KMS-11 (cell line): ENCODE measurements around the gene COPZ1.

ENCODE experiments used
- H2AFZ ChIP-seq: fragments of 200-600 bp; sonication (generic); 2 replicates; pipeline ENCODE4 v1.6.1; 2016; ENCODE audit warnings: antibody characterized with exemption, mixed run types, low read depth
- H3K27ac ChIP-seq: fragments of 200-600 bp; sonication (generic); 2 replicates; pipeline ENCODE4 v1.6.1; 2016; ENCODE audit warnings: mild to moderate bottlenecking, mixed run types
- H3K27me3 ChIP-seq: fragments of 200-600 bp; sonication (generic); 2 replicates; pipeline ENCODE4 v1.6.1; 2017; ENCODE audit warnings: mild to moderate bottlenecking, low read depth, mixed run types, moderate library complexity; ENCODE audit not compliant: insufficient read depth
- H3K36me3 ChIP-seq: fragments of 200-600 bp; sonication (generic); 2 replicates; pipeline ENCODE4 v1.6.1; 2017; ENCODE audit warnings: mild to moderate bottlenecking, mixed run types; ENCODE audit not compliant: insufficient read depth
- H3K4me1 ChIP-seq: fragments of 200-600 bp; sonication (generic); 2 replicates; pipeline ENCODE4 v1.6.1; 2016; ENCODE audit warnings: mild to moderate bottlenecking, low read depth, mixed run types; ENCODE audit not compliant: poor library complexity, severe bottlenecking
- H3K4me2 ChIP-seq: fragments of 200-600 bp; sonication (generic); 2 replicates; pipeline ENCODE4 v1.7.0; 2016; ENCODE audit warnings: mild to moderate bottlenecking, mixed run types
- H3K4me3 ChIP-seq: fragments of 200-600 bp; sonication (generic); IDR thresholded peaks from 2 replicates; pipeline ENCODE4 v1.6.1; 2017; ENCODE audit warnings: low read depth, low read length, mixed read lengths; ENCODE audit not compliant: insufficient read depth
- H3K79me2 ChIP-seq: fragments of 200-600 bp; sonication (generic); 2 replicates; pipeline ENCODE4 v1.6.1; 2016; ENCODE audit warnings: low read depth, mixed run types; ENCODE audit not compliant: insufficient read depth
- H3K9ac ChIP-seq: fragments of 200-600 bp; sonication (generic); 2 replicates; pipeline ENCODE4 v1.6.1; 2016; ENCODE audit warnings: mild to moderate bottlenecking, mixed run types
- H4K20me1 ChIP-seq: fragments of 200-600 bp; sonication (generic); 2 replicates; pipeline ENCODE4 v1.6.1; 2016; ENCODE audit warnings: mild to moderate bottlenecking, mixed run types; ENCODE audit not compliant: insufficient read depth
- CTCF ChIP-seq: fragments of 200-600 bp; sonication (generic); conservative IDR thresholded peaks from 2 replicates; pipeline ENCODE4 v1.6.1; 2017; ENCODE audit warnings: low read depth, mild to moderate bottlenecking, antibody characterized with exemption, low read length, moderate library complexity, mixed read lengths

The COPZ1 gene

DNA sequence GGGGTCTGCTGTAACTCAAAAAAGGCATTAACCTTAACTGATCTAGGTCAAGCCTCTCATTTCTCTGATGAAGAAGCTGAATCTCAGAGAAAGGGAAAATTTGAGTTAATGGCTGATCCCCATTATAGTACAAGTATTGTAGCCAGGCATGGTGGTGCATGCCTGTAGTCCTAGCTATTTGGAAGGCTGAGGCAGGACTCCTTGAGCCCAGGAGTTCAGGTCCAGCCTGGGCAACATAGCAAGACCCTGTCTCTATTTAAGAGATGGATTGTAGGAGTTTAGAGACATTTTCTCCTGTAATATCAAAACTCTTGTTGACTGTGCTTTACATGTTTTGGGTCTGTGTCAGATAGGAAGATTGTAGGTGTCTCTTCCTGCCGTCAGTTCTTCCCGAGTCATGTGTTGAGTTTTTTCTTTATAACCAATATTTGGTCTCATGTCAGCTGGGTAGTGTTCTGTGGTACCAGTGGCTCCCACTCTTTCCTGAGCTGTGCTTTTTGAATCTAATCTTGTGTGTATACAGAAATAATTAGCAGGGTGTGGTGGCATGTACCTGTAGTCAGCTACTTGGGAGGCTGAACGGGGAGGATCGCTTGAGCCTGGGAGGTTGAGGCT is 8.6 kb downstream of the COPZ1 start:
- Histone ChIP-seq H3K4me1 (no peaks in the 10 kb centered on the region), H3K4me3 (no peak overlapping the region), H2AFZ (no peak overlapping the region), H3K27ac (no peak overlapping the region), H3K27me3 (no peaks in the 10 kb centered on the region), H4K20me1 (0 out of 2 replicates have a peak, but pooled peaks cover 4% of the 10 kb centered on the region), H3K79me2 (peaks cover 22% of the 10 kb centered on the region), H3K9ac (no peak overlapping the region), H3K4me2 (no peak overlapping the region), H3K36me3 (no peaks in the 10 kb centered on the region)
- no peak for TF ChIP-seq CTCF

DNA sequence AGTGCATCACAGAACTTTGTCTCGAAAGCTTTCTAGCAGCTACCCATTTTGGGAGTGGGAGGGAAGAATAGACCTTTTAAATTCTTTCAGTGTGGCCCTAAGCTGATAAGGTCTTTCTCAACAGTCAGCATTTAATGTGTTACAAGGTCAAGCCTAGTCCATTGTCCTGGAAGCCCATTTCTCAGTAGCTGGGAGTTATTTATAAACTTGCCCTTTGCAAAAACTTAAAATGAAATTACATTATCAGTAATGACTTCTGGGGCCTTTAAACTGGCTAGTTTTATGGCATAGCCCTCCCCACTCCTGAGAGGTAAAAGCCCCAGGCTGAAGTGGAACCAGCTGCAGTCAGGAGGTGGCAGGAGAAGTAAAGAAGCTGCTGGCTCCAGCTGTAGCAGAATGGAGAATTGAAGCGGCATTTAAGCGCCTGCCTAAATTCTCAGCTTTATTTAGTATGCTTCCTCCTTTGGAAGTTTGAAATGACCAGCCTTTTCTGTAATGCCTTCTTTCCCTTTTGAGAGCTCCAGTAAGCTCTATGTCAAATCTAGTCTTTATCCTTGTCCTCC is 12.4 kb downstream of the COPZ1 start:
- Histone ChIP-seq H3K79me2 (peaks cover 2% of the 10 kb centered on the region; the same call in 1 of the 2 replicates), H3K9ac (no peak overlapping the region), H2AFZ (no peak overlapping the region), H3K4me2 (no peak overlapping the region), H3K4me1 (no peaks in the 10 kb centered on the region), H3K27ac (no peak overlapping the region), H3K36me3 (no peaks in the 10 kb centered on the region; the same call in 1 of the 2 replicates), H3K27me3 (no peaks in the 10 kb centered on the region), H3K4me3 (no peak overlapping the region), H4K20me1 (0 out of 2 replicates have a peak, but pooled peaks cover 4% of the 10 kb centered on the region)
- TF ChIP-seq CTCF, result no peak

- Histone ChIP-seq H3K79me2 (no peaks in the 10 kb centered on the region; the same call in 1 of the 2 replicates), H3K27ac (no peak overlapping the region), H3K27me3 (no peaks in the 10 kb centered on the region), H4K20me1 (0 out of 2 replicates have a peak, but pooled peaks cover 4% of the 10 kb centered on the region), H3K4me1 (no peaks in the 10 kb centered on the region), H3K36me3 (peaks cover 3% of the 10 kb centered on the region; the same call in 1 of the 2 replicates), H3K4me3 (no peak overlapping the region), H2AFZ (no peak overlapping the region), H3K9ac (no peak overlapping the region), H3K4me2 (no peak overlapping the region)
- TF ChIP-seq CTCF, result no peak
These were observed 13.1 kb downstream of the COPZ1 start for GRCh38 chr12:54337854-54338650.

DNA sequence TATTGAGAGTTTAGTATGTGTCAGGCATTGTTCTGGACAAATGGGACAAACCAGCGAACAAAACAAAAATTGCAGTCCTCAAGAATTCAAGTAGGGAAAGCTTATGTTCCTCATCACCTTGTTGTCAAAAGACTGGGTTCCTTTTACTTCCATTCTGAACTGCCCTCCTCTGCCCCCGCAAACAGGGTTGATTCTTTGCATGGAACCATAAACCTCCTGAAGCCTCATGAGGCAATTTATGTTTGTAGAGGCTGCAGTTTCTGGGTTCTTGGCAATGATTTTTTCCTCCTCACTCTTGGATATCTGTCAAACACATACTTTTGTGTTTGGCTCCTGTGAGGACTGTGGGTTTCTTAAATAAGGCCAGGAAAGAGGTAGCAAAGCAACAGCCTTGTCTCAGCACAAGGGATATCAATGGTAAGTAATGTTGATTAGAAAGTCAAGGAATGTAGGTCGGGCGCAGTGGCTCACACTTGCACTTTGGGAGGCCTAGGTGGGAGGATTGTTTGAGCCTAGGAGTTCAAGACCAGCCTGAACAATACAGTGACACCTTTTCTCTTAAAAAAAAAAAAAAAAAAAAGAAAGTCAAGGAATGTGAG is 13.9 kb downstream of the COPZ1 start:
- Histone ChIP-seq H4K20me1 (0 out of 2 replicates have a peak, but pooled peaks cover 4% of the 10 kb centered on the region), H3K79me2 (no peaks in the 10 kb centered on the region; the same call in 1 of the 2 replicates), H3K4me1 (no peaks in the 10 kb centered on the region), H3K4me2 (no peak overlapping the region), H3K4me3 (no peak overlapping the region), H2AFZ (no peak overlapping the region), H3K9ac (no peak overlapping the region), H3K27me3 (no peaks in the 10 kb centered on the region), H3K27ac (no peak overlapping the region), H3K36me3 (peaks cover 7% of the 10 kb centered on the region; the same call in 1 of the 2 replicates)
- TF ChIP-seq CTCF, result no peak
